Measurements from ENCODE around the gene WNT3A.
"Not testable (repeated sequence)": the region's sequence is repeated elsewhere in the genome, so short reads cannot be mapped to it uniquely, and the experiment has no call there.

WNT3A gene, protein sequence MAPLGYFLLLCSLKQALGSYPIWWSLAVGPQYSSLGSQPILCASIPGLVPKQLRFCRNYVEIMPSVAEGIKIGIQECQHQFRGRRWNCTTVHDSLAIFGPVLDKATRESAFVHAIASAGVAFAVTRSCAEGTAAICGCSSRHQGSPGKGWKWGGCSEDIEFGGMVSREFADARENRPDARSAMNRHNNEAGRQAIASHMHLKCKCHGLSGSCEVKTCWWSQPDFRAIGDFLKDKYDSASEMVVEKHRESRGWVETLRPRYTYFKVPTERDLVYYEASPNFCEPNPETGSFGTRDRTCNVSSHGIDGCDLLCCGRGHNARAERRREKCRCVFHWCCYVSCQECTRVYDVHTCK

DNA sequence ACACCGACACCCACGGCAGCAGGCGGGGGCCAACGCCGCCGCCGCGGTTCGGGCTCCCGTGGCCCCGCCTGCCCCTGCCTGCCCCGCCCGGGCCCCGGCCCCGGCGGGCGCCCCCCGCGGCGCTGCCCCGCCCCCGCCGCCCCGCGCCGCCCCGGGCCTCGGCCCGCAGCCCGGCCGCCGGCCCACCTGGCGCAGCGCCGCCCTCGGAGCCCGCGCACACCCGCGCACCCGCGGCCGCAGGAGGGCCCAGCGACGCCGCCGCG, at the start of gene WNT3A:
TSS of gene WNT3A (plus strand) at position 213 of the 263 bp plus-strand sequence. CDS start 131 bp downstream, outside the sequence.
- no peak for DNase-seq

DNA sequence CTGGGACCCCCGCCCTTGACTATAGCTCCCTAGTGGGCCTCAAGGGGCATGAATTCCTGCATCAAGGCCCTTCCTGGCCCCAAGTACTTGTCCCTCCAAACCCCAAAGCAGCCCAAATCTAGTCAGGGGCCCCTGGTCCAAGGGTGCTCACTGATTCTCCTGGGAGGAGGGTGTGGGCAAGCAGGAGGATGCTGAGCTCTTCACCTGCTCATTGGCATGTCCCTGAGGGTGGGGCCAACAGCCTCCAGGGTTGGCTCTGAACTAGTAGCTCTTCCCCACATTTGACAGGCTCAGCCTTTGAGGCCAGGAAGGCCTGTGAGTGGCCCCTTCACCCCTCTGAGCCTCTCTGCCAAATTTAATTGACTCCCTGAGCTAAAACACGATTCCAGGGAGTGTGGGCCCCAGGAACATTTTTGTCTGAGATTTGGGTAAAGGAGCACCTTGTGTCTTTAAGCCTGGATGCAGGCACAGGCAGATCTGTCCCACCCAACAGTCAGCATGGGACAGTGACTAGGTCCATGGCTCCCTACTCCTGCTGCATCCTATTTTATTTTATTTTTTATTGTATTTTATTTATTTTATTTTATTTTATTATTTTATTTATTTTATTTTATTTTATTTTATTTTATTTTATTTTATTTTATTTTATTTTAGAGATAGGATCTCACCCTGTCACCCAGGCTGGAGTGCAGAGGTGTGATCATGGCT, 48.0 kb upstream of the WNT3A start:
- DNase-seq, result no peak

DNA sequence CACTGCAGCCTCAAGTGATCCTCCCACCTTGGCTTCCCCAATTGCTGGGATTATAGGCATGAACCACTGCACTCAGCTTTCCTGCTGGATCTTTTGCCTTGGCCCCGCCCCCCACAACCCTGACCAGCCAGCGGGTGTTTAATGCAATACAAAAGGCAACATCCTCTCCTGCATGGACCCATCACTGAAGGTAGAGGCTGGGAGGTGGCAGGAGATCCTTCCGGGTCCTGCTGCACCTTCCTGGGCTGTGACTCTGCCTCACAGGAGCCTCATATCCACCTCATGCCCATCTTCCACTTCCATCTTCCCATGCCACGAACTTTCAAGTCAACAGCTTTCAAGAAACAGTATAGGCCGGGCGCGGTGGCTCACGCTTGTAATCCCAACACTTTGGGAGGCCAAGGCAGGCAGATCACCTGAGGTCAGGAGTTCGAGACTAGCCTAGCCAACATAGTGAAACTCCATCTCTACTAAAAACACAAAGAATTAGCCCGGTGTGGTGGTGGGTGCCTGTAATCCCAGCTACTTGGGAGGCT, 47.4 kb upstream of the WNT3A start:
- DNase-seq, result no peak

DNA sequence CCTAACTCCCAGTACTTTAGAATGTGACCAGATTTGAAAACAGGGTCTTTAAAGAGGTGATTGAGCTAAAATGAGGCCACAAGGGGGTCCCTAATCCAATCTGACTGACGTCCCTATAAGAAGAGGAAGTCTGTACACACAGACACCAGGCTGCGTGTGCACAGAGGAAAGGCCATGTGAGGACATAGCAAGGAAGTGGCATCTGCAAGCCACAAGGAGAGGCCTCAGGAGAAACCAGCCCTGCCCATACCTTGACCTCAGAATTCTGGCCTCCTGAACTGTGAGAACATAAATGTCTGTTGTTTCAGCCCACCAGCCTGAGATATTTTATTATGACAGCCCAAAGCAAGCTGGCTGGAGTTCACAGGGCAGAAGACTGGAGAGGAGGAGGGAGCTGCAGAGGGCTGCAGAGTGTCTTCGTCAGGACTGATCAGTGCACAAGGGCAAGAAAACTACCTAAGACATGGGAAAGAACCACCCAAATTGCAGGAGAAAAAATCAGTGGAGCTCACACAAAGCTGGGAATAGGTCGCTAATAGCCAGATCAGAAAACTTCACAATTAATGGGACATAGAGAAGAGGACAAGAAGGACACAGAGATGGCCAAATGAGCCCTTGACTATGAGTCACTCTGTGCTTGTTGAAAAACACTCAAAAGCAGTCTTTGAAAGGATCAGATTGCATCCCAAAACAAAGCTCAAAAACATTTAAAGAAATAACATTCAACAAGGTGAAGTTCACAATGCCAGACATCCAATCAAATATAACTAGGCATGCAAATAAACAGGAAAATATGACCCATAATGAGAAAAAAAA, 44.9 kb upstream of the WNT3A start:
- DNase-seq, result no peak

DNA sequence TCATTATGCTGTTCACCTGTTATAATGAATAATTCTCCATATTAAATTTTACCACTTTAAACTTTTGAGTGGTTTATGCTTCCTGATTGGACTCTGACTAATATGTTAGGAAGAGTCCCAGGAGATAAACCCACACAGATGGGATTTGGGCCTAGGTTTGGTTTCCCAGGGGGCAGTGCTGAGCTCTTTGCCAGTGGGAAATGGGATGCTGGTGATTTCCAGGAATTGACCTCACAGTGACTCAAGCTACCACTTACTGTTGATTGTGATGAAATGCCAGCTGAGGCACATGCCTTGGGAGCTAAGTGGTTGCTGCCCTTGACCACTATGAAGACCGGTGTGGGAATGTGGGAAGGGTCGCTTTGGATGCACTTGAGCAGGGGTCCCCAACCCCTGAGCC, 40.1 kb upstream of the WNT3A start:
- not testable (repeated sequence) for DNase-seq

DNA sequence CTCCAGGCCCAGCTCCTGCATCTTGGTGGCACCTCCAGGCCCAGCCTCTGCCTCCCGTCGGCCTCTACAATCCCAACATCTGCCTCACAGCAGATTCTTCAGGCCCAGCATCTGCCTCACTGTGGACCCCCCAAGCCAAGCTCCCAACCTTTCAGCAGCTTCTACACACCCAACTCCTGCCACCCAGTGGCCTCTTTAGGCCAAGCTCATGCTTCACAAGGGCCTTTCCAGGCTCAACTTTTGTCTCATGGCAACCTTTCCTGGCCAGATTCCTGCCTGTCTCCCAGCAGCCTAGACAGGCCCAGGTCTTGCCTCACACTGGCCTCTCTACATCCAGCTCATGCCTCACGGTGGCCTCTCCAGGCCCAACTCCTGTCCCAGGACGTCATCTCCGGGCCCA, 39.0 kb upstream of the WNT3A start:
- not testable (repeated sequence) for DNase-seq

DNA sequence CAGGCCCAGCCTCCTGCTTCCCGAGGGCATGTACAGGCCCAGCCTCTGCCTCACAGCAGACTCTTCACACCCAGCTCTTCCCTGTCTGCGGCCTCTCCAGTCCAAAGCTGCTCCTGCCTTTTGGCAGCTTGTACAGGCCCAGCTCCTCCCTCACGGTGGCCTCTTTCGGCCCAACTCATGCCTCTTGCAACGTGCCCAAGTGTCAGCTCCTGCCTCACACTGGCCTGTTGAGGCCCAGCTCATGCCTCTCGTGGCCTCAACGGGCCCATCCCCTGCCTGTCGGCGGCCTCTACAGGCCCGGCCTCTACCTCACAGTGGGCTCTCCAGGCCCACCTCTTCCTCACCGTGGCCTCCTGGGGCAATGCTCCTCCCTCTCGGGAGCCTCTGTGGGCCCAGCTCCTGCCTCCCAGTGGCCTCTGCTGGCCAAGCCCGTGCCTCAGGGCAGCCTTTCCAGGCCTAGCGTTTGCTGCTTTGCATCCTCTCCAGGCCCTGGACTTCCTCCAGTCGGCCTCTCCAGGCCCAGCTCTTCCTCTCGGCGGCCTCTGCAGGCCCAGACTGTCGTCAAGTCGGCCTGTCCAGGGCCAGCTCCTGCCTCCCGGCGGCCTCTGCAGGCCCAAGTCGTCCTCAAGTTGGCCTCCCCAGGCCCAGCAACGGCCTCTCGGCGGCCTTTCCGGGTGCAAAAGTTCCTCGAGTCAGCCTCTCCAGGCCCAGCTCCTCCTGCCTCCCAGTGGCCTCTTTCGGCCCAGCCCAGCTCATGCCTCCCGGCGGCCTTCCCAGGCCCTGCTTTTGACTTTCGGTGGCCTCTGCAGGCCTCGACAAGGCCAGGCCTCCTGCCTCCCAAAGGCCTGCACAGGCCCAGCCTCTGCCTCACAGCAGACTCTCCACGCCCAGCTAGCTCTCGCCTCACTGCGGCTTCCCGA, 36.5 kb upstream of the WNT3A start:
- not testable (repeated sequence) for DNase-seq

DNA sequence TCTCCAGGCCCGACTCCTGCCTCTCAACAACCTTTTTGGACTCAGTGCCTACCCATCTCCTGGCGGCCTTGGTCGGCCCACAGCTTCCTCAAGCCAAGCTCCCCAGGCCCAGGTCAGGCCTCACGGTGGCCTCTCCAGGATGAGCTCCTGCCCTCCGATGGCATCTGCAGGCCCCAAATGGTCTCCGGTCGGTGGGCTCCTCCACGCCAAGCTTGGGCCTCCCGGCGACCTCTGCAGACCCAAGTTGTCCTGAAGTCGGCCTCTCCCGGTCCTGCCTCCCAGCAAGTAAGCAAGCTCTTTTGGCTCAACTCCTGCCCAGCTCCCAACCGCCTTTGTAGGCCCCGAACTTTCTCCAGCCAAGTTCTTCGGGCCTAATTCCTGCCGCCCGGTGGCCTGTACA, 35.6 kb upstream of the WNT3A start:
- not testable (repeated sequence) for DNase-seq

DNA sequence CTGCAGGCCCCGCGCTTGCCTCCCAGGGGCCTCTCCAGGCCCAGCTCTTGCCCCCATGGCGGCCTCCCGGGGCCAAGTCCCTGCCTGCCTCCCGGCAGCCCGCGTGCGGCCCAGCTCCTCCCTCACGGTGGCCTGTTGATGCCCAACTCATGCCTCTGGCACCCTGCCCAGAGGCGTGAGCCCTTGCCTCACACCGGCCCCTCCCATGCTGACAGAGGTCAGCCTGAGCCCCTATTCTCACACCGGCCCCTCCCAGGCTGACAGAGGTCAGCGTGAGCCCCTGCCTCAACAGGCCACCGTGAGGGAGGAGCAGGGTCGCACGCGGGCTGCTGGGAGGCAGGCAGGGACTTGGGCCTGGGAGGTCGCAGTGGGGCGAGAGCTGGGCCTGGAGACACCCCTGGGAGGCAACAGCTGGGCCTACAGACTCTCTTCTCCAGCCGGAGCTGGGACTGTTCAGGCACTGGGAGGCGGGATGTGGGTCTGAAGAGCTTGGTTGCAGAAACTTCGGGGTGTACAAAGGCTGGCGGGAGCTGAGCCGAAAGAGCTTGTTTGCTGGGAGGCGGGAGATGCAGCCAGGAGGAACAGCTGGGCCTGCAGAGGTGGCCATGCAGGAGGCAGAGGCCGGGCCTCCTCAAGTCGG, 35.0 kb upstream of the WNT3A start:
- not testable (repeated sequence) for DNase-seq

DNA sequence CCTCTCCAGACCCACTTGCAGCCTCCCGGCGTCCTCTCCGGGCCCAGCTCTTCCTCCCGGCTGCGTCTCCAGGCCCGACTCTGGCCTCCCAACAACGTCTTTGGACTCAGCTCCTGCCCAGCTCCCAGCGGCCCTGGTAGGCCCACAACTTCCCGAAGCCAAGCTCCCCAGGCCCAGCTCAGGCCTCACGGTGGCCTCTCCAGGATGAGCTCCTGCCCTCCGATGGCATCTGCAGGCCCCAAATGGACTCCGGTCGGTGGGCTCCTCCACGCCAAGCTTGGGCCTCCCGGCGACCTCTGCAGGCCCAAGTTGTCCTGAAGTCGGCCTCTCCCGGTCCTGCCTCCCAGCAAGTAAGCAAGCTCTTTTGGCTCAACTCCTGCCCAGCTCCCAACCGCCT, 34.5 kb upstream of the WNT3A start:
- DNase-seq, result not testable (repeated sequence)

DNA sequence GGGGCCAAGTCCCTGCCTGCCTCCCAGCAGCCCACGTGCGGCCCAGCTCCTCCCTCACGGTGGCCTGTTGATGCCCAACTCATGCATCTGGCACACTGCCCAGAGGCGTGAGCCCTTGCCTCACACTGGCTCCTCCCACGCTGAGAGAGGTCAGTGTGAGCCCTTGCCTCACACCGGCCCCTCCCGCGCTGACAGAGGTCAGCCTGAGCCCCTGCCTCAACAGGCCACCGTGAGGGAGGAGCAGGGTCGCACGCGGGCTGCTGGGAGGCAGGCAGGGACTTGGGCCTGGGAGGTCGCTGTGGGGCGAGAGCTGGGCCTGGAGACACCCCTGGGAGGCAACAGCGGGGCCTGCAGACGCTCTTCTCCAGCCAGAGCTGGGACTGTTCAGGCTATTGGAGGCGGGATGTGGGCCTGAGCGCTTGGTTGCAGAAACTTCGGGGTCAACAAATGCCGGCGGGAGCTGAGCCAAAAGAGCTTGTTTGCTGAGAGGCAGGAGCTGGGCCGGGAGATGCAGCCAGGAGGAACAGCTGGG, 33.9 kb upstream of the WNT3A start:
- DNase-seq, result not testable (repeated sequence)

DNA sequence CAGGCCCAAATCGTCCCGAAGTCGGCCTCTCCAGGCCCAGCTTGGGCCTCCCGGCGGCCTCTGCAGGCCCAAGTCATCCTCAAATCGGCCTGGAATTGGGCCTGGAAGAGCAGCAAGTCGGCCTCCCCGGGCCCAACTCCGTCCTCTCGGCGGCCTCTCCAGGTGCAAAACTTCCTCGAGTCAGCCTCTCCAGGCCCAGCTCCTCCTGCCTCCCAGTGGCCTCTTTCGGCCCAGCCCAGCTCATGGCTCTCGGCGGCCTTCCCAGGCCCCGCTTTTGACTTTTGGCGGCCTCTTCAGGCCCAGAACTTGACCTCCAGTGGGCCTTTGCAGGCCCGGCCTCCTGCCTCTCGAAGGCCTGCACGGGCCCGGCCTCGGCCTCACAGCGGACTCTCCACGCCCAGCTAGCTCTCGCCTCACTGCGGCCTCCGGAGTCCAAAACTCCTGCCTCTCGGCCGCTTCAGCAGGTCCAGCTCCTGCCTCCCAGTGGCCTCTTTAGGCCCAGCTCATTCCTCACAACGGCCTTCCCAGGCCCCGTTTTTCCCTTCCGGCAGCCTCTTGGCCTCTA, 33.0 kb upstream of the WNT3A start:
- not testable (repeated sequence) for DNase-seq

DNA sequence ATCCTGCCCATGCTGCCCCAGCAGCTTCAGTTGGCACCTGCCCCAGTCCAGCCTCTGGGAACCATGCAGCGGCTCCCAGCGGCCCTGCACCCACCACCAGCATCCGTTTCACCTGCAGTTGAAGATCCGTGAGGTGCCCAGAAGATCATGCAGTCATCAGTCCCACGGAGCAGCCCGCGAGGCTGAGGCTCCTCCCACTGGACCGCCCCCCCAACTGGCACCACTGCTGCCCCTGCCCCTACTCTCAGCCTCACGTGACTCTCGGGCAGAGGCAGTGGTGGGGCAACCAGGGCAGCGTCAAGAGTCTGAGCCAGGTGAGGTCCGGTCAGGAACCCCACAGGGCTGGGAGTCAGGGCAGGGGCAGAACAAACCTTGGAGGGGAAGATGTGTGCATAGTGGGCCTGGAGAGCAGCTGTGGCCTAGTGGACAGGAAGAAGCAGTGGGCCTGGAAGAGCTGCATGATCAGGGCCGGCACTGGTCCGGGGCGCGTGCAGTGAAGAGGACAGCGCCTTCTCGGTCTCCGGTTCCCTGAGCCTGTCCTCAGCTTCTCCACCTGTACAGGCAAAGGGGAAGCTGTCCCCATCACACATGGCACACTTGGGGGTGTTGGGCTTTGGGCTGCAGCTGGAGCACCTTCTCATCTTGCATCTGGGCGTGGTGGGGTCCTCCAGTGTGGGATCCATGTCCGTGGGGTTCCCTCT, 31.1 kb upstream of the WNT3A start:
- not testable (repeated sequence) for DNase-seq

DNA sequence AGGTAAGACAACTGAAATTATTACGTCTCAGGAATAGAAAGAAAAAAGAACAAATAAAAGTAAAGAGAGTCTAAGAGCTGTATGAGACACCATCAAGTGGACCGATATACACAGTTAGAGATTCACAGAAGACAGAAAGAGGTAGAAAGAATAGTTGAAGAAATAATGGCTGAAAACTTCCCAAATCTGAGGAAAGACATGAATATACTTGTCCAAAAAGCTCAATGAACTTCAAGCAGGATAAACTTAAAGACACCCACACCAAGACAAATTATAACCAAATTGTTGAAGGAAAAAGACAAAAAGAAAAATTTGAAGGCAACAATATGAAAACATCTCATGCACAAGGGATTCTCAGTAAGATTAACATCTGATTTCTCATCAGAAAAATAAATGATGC, 19.6 kb upstream of the WNT3A start:
- no peak for DNase-seq

DNA sequence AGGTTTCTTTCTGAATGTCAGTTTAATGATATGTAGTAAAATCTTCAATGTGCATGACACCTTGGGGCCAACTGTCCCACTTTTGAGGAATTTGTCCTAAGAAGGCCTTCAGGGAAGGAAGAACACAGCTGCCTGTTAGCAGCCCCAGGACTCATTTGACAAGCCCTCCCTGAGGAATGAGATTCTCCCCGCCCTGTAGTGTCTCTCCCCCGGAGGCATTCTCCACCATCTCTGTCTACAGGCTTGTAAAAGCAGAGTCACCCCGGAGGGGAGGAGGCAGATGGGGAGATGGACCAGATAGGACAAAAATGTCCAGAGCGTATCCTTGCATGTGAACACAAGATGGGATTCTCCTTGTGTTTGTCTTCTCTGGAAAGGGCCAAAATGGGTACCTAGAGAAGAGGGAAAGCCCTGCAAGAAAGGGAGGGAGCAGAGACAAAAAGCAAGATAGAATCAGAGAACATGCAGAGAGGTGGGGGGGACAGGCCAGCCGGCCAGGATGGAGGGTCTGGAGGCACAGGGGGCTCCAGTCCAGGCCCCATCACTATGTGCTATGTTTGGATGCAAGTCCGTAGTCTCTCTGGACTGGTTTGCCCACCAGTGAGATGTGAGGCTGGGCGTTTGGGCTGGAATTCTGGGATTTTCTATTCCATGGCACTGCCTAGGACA, 12.0 kb upstream of the WNT3A start:
- no peak for DNase-seq

DNA sequence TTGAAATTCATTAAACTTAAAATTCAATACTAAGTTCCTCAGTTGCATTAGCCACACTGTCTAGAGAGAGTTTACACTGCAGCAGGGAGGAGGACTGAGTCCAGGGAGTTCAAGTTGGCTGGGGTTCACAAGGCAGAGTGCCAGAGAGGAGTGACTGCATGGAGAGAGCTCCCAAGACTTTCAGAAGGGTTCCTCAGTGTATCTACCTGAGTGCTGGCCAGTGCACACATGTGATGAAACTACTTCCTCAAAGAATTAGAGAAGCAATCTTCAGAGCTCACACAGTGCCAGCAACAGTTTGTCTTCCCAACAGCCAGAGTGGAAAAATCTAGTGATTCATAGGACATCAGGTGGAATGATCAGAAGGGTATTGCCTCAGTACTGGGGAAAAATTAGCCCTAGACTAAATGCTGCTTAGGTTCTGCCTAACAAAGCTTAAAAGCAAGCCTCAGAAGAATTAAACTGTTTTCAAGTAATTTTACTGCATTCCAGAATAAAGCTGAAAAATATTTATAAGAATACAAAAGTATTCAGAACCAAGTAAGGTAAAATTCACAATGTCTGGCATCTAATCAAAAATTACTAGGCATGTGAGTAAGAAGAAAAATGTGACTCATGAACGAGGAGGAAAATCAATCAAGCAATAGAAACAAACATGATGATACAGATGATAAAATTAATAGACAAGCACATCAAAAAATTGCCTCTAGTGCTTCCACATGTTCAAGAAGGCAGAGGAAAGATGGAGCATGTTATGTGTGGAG, 10.4 kb upstream of the WNT3A start:
- DNase-seq, result no peak

DNA sequence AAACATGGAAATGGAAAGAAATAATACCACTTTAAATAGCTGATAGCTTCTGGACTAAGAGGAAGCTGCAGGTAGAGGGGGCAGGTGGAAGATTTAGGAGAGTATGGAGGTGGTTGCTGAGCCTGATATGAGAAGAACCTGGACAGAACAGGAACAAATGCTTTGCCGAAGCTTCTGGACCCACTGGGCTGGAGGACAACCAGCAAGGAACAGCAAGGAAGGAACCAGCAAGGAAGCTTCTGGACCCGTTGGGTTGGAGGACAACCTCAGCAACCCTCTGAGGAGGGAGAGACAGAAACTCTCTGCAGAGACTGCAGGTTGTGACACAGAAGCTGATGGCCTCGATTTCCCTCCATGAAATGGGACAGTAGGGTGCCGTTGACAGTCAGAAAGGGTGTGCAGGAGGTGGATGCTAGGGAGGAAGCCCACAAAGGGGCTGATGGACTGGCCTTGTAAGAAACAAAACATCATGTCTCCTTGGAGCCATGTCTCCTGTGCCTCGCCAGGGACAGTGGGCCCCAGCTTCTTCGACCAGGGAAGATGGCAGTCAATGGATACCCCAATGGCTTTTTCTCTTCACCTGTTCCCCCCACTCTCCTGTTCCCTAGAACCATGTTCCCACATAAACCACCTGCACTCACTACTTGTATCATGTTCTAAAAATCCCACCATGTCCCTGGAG, 8.3 kb upstream of the WNT3A start:
- DNase-seq, result no peak

All from kidney glomerular epithelial cell (primary cell).